Measurements from ENCODE around the gene NRG4.
"Not testable (repeated sequence)": the region's sequence is repeated elsewhere in the genome, so short reads cannot be mapped to it uniquely, and the experiment has no call there.

DNA sequence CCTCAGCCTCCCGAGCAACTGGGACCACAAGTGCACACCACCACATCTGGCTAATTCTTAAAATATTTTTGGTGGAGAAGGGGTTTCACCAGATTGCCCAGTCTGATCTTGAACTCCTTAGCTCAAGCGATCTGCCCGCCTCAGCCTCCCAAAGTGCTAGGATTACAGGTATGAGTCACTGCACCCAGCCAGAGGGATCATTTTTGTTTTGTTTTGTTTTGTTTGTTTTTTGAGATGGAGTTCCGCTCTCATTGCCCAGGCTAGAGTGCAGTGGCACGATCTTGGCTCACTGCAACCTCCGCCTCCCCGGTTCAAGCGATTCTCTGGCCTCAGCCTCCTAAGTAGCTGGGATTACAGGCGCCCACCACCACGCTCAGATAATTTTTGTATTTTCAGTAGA, 42.0 kb upstream of the NRG4 start:
- TF ChIP-seq CTCF, POLR2A (IDR thresholded peaks at IDR 0.05): not testable (repeated sequence)

Measured in adrenal gland (tissue), 5 donors.